Peyer's patch (tissue), 4 donors: ENCODE measurements around the gene PRLH. TPM values are rescaled to one million over a fixed set of nuclear protein-coding genes. Genes with fewer than 3 reads are reported as not detected.

ENCODE experiments used
- DNase-seq, 3 donors: peaks; one replicate each; pipeline ENCODE4 v3.0.0-alpha.2; 2017 to 2019
- H3K27ac ChIP-seq, 4 donors: fragments of 200-600 bp; sonication (generic); one replicate each; pipeline ENCODE4 v1.5.1; 2016 to 2019
- H3K27me3 ChIP-seq, 2 donors: fragments of 200-600 bp; sonication (generic); one replicate each; pipeline ENCODE4 v1.5.1; 2019
- H3K36me3 ChIP-seq, 3 donors: fragments of 200-600 bp; sonication (generic); one replicate each; pipeline ENCODE4 v1.5.1; 2016 to 2019
- H3K4me1 ChIP-seq, 4 donors: fragments of 200-600 bp; sonication (generic); one replicate each; pipeline ENCODE4 v1.5.1; 2016 to 2019
- H3K4me3 ChIP-seq, 4 donors: fragments of 200-600 bp; sonication (generic); 1 replicate in 3 of 4; 2 replicates in 1 of 4; pipeline ENCODE4 v1.5.1; 2016 to 2019; ENCODE audit warnings: mild to moderate bottlenecking in 1 of 4
- H3K9me3 ChIP-seq, 4 donors: fragments of 200-600 bp; sonication (generic); one replicate each; pipeline ENCODE4 v1.5.1; 2016 to 2019; ENCODE audit warnings: mild to moderate bottlenecking in 1 of 4
- POLR2A ChIP-seq, 2 donors: fragments of 450-650 bp; IDR thresholded peaks; one replicate each; pipeline ENCODE4 v1.5.1; 2017; ENCODE audit warnings: antibody characterized with exemption in 2 of 2, mild to moderate bottlenecking in 2 of 2, moderate library complexity in 2 of 2
- total RNA-seq, 4 donors: library from RNA; depleted of rRNA; stranded (reverse); fragments of >200 nt; gene quantifications; one replicate each; pipeline ENCODE4 v1.1.0, GENCODE V29; 2016
- TF ChIP-seq, protein P1 (sequence below), 6 experiments: fragments of 450-650 bp in 4 of 6; fragments of 200-600 bp in 2 of 6; sonication (generic) in 1 of 6; IDR thresholded peaks; one replicate each; pipeline ENCODE4 v1.5.1; 2017 to 2019; ENCODE audit warnings: antibody characterized with exemption in 6 of 6, mild to moderate bottlenecking in 3 of 6, moderate library complexity in 1 of 6

PRLH gene
- total RNA-seq, 4 donors from 2014 or later: not detected

DNA sequence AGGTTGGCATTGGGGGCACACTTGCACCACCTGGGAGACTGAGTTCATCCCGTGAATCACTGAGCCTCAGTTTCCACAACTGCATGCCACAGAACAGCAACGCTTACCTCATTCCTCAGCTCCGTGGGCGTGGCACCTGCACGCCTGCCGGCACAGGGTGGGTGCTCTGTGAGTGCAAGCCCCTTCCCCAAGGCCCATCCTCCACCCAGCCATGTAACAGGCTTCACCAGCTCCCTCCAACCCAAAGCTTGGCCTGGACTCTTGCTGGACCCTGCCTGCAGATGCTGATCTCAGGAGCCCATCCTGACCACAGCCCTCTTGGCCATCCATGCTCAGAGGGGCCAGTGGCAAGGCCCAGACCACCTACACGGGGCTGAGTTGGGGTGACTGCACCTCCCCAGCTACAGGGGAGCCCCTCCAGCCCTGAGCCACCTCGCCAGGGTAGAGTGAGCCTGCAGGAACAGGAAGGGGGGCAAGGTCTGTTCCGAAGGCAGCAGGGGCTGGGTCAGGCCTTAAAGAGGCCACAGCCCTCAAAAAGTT, 1.8 kb downstream of the PRLH start:
- no peak overlapping the region for H3K27ac ChIP-seq
- no peaks in the 10 kb centered on the region for H3K27me3 ChIP-seq
- H3K36me3 ChIP-seq: no peaks in the 10 kb centered on the region
- peak in 1 of 3 donors; percentile 34 for DNase-seq
- no peaks in the 10 kb centered on the region for H3K9me3 ChIP-seq
- peaks cover 0 to 9% (median 2%) of the 10 kb centered on the region in 4 donors for H3K4me1 ChIP-seq
- TF ChIP-seq POLR2A (IDR thresholded peaks at IDR 0.05): no peak
- TF ChIP-seq, protein P1, sequence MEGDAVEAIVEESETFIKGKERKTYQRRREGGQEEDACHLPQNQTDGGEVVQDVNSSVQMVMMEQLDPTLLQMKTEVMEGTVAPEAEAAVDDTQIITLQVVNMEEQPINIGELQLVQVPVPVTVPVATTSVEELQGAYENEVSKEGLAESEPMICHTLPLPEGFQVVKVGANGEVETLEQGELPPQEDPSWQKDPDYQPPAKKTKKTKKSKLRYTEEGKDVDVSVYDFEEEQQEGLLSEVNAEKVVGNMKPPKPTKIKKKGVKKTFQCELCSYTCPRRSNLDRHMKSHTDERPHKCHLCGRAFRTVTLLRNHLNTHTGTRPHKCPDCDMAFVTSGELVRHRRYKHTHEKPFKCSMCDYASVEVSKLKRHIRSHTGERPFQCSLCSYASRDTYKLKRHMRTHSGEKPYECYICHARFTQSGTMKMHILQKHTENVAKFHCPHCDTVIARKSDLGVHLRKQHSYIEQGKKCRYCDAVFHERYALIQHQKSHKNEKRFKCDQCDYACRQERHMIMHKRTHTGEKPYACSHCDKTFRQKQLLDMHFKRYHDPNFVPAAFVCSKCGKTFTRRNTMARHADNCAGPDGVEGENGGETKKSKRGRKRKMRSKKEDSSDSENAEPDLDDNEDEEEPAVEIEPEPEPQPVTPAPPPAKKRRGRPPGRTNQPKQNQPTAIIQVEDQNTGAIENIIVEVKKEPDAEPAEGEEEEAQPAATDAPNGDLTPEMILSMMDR (IDR thresholded peaks at IDR 0.05): no peak
- no peak overlapping the region for H3K4me3 ChIP-seq

DNA sequence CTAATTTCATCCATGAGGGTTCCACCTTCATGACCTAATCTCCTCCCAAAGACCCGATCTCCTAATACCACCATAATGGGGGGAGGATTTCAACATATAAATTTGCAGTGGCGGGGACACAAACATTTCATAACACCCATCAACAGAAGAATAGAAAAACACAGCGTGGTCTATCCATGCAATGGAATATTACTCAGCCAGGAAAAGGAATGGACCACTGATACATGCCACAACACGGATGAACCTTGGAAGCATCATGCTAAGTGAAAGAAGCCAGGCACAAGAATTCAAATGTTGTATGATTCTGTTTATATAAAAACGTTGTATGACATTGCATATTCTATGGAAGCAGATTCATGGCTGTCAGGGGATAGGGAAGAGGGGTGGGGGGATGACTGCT, 2.7 kb downstream of the PRLH start:
- H3K4me3 ChIP-seq: no peak overlapping the region
- H3K36me3 ChIP-seq: no peaks in the 10 kb centered on the region
- TF ChIP-seq POLR2A (IDR thresholded peaks at IDR 0.05): no peak
- TF ChIP-seq, protein P1 (IDR thresholded peaks at IDR 0.05): no peak
- H3K27ac ChIP-seq: no peak overlapping the region
- DNase-seq: no peak
- H3K9me3 ChIP-seq: no peaks in the 10 kb centered on the region
- H3K27me3 ChIP-seq: no peaks in the 10 kb centered on the region
- peaks cover 0 to 9% (median 2%) of the 10 kb centered on the region in 4 donors for H3K4me1 ChIP-seq

DNA sequence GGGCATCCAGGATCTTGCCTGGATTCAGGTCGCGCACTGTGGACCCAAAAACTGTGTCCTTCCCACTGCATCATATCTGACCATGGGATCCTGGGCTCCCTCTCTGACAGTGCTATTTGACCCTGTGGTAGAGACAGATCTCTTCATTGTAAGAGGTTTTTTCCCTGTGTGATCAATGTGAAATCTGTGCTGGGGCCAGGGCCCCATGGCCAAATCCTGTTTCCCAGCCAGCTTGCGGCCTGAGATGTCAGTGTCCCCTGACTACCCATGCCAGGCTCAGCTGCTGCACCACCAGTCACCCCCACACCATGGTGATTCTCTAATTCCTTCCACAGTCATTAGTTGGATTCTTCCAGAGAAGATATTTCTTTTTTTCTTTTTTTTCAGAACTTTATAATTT, 3.5 kb downstream of the PRLH start:
- Histone ChIP-seq H3K4me3 (no peak overlapping the region), H3K4me1 (peaks cover 0 to 9% (median 2%) of the 10 kb centered on the region in 4 donors), H3K9me3 (no peaks in the 10 kb centered on the region), H3K36me3 (no peaks in the 10 kb centered on the region), H3K27ac (no peak overlapping the region), H3K27me3 (no peaks in the 10 kb centered on the region)
- no peak for DNase-seq
- TF ChIP-seq, protein P1 (IDR thresholded peaks at IDR 0.05): no peak
- TF ChIP-seq POLR2A (IDR thresholded peaks at IDR 0.05): no peak

DNA sequence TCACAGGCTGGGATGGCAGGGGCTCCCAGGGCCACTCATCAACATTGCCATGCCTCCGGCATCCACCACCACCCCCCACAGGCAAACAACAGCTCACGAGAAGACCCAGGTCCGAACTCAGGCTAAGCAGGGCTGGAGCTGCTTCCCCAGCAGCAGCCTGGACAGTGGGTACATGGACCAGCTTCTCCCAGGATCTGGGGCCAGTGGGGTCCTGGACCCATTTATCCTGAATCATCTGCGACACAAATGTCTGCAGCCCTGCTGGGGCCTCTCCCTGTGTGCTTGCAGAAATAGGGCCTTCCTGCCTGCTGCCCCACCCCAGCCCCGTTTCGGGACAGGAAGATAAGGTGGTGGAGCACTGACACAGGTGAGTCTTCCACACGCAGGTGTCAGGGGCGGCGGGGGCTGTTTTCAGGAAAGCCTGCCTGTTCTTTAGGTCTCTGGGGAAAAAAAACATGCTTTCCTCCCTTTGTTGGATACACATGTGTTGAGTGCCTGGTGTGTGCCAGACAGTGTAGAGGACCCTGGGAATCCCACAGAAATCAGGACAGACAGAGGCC, 4.5 kb downstream of the PRLH start:
- peaks cover 0 to under 1% (median 0%) of the 10 kb centered on the region in 3 donors for H3K36me3 ChIP-seq
- H3K9me3 ChIP-seq: no peaks in the 10 kb centered on the region
- H3K4me3 ChIP-seq: no peak overlapping the region
- no peak for TF ChIP-seq POLR2A (IDR thresholded peaks at IDR 0.05)
- no peak overlapping the region for H3K27ac ChIP-seq
- H3K27me3 ChIP-seq: no peaks in the 10 kb centered on the region
- H3K4me1 ChIP-seq: peaks cover 0 to 9% (median 2%) of the 10 kb centered on the region in 4 donors
- peak in 1 of 3 donors; percentile 27 for DNase-seq

DNA sequence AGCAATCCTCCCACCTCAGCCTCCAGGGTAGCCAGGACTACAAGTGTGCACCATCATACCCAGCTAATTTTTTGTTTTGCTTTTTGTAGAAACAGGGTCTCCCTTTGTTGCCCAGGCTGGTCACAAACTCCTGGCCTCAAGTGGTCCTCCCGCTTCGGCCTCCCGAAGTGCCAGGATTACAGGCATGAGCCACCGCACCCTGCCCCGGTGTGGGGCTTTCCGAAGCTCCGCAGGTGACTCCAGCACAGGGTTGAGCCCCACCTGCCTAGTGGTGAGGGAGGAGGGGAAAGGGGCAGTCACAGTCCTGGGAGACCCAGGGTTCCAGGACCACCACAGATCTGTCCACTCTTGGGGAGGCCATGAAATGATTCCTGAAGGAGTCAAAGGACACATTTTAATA, 5.2 kb downstream of the PRLH start:
- TF ChIP-seq, protein P1 (IDR thresholded peaks at IDR 0.05): no peak
- no peak for TF ChIP-seq POLR2A (IDR thresholded peaks at IDR 0.05)
- H3K9me3 ChIP-seq: no peaks in the 10 kb centered on the region
- peaks cover 0 to 9% (median 2%) of the 10 kb centered on the region in 4 donors for H3K4me1 ChIP-seq
- no peak overlapping the region for H3K27ac ChIP-seq
- no peak overlapping the region for H3K4me3 ChIP-seq
- DNase-seq: peak in 1 of 3 donors; percentile 26
- H3K27me3 ChIP-seq: no peaks in the 10 kb centered on the region
- H3K36me3 ChIP-seq: peaks cover 0 to 7% (median 0%) of the 10 kb centered on the region in 3 donors

DNA sequence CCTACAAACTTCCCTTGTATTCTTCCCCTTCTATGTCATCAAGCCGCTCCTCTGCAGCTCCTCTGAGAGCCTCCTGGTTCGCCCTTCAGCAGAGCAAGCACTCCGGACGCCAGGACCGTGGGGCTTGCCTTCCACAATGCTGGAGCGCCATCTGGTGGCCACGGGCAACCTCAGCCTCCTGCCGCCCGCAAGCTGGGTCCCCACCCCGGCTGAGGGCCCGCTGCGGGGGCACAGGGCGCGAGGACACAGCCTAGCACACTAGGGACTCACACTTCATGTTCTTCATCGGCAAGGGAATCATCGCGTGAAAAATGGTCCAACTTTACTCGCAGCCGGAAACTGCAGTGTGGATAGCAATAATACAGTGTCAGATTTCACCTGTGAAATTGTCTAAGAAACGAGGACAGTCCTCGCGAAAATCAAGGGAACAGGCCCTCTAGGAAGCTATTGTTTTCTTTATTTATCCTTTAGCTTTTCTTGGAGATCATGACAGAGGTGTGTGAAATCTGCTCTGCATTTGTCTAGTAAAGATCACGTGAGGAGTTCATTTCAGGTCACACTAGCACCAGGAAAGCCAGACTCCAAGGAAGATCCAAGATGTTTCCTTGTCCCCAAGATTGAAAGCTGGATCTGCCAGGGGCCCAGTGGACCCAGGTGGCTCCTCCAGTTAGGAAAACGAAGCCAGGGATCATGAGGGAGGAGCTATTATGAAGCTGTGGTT, 5.8 kb downstream of the PRLH start:
- H3K27me3 ChIP-seq: no peaks in the 10 kb centered on the region
- H3K9me3 ChIP-seq: no peaks in the 10 kb centered on the region
- peaks cover 0 to 7% (median 0%) of the 10 kb centered on the region in 3 donors for H3K36me3 ChIP-seq
- H3K27ac ChIP-seq: no peak overlapping the region
- peaks cover 0 to 9% (median 2%) of the 10 kb centered on the region in 4 donors for H3K4me1 ChIP-seq
- no peak overlapping the region for H3K4me3 ChIP-seq
- peak; percentile 78 to 94 (median 94) for DNase-seq
- TF ChIP-seq, protein P1 (IDR thresholded peaks at IDR 0.05): peak; percentile 70 to 99 (median 98)
- no peak for TF ChIP-seq POLR2A (IDR thresholded peaks at IDR 0.05)
